HG02884 (cell line): ENCODE measurements around the gene RAB11FIP4.

Source experiments
- ATAC-seq: cut with Tn5 transposase; IDR thresholded peaks from one replicate; pipeline ENCODE4 v1.9.1; 2021; ENCODE audit warnings: mild to moderate bottlenecking, moderate library complexity; ENCODE audit not compliant: unreplicated experiment

RAB11FIP4 gene

DNA sequence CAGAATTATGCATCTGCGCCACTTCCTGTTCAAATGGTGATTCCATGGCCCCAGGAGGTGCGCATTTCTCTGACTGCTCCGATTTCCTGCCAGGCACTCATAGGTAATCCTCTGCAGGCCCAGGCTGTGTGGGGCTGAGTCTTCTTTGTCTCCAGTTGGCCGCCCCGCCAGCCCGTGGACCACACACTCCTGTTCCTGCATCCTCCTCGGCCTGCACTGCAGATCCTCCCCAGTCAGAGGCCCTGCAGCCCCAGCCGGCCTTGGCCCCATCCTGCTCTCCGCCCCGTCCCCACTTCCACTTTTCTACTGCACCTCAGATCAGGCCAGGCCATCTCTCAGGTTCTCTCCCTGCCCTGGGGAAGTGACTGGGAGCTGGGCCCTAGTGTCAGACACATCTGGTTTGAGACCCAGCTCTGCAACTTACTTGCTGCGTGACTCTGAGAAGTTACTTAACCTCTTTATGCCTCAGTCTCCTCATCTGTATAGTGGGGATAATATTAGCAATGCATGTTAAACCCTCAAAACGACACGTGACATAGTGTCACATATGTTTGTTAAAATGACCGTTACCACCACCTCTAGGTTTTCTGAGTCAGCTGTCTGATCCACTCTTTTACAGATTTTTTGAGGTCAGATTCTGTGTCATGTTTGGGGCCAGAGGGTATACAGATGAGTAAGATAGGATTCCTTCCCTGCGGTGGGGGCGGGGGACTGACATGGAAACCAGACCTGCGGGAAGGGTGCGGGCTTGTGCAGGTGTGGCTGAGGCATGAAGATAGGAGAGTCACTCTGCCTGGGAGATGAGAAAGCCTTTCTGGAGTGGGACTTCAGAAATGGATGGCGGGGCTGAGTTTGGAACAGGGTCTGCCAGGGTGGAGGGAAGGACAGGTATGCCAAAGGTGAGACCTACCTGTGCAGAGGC lies 12.8 kb downstream of the RAB11FIP4 start:
- no peak for ATAC-seq

- no peak for ATAC-seq
Measured at GRCh38 chr17:31405890-31406371, 14.5 kb downstream of the RAB11FIP4 start.

- no peak for ATAC-seq
Measured at GRCh38 chr17:31408586-31408985, 17.1 kb downstream of the RAB11FIP4 start.

DNA sequence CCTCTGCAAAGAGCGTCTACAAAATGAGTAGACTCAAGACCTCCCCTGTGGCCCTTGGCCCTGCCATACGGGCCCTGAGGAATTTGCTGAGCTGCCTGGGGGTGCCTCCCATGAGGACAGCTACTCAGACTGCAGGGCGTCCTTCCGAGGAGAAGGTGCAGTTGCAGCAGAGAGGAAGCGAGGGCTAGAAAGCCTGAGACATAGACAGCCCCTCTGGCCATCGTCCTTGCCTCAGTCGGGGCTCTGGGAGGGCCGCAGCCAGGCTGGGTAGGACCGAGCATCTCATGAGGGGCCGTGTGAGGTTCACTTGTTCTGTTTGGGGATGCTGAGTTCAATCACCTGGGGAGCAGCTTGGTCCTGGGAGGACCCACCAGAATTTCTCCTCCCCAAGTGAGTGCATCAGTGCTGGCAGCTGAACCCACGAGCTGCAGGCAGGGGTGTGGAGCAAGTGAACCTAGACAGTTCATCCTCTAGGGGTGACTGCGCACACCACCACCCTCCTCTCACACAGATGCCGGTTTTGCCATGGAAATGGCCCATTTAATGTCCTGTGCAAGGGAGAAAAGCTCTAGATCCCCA lies 20.3 kb downstream of the RAB11FIP4 start:
- no peak for ATAC-seq

DNA sequence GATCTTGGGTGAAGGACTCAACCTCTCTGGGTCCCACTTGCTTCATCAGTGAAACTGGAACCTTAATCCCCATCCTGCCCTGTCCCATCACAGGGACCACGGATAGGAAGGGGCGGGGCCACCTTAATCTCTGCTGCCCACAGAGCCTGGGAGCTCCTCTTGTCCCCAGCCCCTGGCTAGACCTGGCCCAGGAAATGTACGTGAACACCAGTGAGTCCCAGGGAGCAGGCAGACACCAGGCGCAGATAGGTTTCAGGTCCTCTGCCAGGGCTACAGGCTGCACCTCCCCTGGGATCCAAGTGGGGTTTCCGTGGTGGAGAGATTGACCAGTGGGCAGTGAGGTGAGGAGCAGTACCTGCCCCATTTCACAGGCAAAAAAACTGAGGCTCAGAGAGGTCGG lies 21.0 kb downstream of the RAB11FIP4 start:
- ATAC-seq, result no peak

DNA sequence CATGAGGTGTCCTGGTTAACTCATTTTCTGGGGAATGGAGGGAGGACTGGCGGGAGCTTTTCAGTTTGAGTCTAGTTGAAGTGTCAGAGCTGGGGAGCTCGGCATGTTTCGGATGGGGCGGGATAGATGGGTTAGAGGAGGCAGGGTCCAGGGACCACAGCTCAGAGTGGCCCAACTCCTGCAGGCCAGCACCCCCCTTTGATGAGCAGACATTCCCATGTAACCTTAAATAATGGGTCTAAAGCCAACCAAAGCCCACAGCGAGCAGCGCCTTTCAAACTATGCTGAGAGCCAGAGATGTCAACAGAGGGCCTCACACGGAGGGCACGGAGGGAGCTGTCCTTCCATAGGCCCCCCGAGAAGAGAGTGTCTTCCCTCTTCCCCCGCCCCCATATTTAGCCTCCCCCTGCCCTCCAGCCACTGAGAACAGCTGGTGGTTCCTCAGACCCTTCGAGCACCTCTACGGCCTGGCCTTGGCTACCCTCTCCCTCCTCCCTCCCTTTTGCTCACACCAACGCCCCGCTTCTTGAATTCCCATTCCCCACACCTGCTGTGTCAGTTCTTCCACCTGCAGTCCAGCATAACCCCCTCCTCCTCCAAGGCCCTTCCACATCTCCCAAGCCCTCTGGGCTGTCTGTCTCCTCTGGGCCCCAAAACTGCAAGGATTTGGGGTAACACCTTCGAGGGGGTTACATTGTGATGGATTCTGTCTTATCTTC lies 21.8 kb downstream of the RAB11FIP4 start:
- ATAC-seq, result no peak

DNA sequence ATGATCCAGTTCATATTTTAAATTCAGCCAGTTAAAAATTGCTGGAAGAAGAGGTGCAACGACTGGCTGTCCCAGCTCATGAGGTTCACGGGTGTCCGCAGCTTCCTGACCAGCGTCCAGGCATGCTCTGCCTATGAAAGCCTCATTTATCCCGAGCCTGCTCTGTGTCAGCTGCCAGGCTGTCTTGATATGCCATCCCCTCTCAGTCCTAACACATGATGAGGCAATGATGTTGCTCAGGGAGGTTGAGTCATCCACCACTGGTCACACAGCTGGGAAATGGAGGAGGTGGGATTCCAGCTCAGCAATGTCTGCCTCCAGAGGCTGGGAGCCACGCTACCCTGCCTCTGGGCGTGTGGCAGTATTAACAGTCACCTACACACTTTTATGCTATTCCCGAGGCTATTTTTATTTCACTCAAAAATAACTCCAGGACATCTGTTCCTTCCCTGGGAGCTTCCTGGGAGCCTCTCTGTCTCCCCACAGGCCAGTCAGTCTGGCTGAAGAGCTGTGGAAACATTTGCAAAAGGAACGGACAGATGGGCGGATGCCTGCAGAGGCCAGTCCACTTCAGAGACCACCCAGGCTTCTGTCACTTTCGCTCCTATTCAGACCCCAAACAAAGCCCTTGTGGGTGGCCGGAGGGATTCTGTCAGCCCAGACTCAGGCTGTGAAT lies 22.5 kb downstream of the RAB11FIP4 start:
- ATAC-seq, result no peak

DNA sequence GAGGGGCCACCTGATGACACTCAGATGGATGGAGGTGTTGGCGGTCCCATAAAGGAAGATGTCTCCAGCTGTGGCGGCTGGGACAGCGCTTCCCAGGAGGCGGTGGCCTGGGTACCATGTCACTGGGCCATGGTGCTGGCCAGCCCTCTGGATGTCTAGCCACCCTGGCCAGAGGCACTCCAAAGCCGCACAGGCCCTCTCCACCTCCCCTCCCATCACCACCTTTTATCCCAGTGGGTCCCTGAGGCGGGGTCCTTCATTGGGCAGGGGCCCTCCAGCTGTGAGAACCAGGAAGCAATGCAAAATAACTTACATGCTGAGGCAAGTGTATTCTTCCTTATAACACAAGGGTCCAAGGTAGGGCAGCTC lies 23.1 kb downstream of the RAB11FIP4 start:
- no peak for ATAC-seq

GRCh38 chr17:31415004-31415454 lies 23.6 kb downstream of the RAB11FIP4 start:
- no peak for ATAC-seq

DNA sequence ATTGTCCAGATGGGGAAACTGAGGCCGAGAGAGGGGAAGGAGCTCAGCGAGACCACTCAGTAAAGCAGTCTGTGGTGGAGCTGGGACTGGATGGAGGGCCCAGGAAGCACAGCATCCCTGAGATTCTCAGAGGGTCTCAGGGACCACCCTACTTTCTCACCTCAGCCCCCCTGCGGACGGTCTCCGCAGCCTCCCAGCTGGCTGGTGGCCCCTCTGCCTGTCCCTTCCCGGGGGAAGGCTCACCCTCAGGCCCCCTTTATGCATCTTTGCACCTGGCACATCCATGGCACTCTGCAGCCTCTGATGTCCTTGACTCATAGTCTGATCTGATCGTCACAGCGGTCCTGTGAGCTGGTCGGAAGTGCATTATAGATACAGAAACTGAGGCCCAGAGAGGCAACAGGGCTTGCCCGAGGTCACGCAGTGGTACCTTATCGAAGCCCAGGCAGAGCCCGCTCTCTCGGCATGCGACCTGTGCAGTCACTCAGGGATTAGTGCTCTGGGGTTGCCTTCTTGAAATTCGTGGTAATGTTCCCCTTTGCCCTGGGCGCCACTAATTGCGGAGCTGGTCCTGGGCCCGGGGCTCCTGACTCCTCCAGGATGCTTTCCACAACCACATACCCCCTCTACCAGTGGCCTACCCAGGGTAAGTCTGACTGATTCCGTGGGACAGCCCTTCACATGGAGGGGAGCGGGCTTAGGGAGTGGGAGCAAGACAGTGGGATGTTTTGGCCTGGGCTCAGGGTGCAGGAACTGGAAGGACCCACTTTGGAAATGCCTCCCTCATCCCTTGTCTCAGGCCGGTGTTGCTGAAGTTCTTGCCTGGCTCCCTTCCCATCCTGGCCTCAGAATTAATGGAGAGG lies 24.4 kb downstream of the RAB11FIP4 start:
- ATAC-seq, result no peak

DNA sequence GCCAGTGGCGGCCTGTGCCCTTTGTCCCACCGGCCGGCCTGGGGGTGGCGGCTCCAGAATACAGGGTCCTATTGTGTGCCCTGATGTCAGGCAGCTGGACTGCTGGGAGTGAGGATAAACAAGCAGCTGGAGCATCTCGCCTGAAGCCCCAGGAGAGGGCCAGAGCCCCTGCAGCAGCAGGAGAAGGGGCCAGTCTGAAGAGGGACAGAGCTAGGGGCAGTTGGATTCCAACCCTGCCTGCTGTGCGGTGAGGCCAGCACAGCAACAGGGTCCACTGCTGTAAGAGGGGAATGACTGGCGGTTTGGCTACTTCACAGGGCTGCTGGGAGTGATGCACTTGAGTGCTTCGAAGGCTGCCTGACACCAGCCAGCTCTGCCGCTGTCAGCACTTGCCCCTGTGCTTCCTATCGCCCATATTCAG lies 25.0 kb downstream of the RAB11FIP4 start:
- ATAC-seq, result no peak

- ATAC-seq, result no peak
Measured at GRCh38 chr17:31417051-31417792, 25.7 kb downstream of the RAB11FIP4 start.

DNA sequence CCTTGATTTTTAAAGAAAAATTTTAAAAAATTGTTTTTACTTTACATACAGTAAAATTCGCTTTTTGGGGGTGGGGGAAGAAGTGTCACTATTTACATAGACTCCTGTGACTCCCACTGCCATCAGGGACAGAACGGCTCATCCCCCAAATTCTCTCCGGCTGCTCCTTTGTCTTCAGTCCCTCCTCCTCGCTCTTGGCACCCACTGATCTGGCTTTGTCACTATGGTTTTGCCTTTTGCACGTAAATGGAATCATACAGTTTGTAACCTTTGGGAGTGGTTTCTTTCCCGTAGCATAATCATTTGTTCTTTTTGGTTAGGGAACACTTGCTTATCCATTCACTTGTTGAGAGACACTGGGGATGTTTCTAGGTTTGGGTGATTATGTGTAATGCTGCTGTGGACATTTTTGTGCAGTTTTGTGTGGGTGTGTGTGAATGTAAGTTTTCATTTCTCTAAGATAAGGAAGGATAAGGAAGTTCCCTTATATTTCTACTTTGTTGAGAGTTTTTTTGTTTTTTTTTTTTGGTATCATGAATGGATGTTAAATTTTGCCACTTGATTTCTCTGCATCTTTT lies 27.4 kb downstream of the RAB11FIP4 start:
- no peak for ATAC-seq

DNA sequence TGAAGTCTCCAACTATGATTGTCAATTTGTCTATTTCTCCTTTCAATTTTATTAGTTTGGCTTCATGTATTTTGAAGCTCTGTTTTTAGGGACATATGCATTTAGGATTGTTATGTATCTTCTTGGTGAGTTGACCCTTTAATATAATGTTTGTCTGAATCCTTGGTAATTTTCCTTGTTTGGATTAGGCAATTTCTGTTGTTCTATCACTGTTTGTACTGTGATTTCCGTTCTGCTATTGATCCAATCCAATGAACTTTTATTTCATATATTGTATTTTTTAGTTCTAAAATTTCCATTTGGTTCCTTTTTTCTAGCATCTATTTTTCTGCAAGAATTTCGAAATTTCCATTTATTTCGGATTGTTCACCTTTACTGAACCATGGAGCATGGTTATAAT lies 31.0 kb downstream of the RAB11FIP4 start:
- ATAC-seq, result no peak

GRCh38 chr17:31424944-31425281 lies 33.4 kb downstream of the RAB11FIP4 start:
- ATAC-seq, result no peak

DNA sequence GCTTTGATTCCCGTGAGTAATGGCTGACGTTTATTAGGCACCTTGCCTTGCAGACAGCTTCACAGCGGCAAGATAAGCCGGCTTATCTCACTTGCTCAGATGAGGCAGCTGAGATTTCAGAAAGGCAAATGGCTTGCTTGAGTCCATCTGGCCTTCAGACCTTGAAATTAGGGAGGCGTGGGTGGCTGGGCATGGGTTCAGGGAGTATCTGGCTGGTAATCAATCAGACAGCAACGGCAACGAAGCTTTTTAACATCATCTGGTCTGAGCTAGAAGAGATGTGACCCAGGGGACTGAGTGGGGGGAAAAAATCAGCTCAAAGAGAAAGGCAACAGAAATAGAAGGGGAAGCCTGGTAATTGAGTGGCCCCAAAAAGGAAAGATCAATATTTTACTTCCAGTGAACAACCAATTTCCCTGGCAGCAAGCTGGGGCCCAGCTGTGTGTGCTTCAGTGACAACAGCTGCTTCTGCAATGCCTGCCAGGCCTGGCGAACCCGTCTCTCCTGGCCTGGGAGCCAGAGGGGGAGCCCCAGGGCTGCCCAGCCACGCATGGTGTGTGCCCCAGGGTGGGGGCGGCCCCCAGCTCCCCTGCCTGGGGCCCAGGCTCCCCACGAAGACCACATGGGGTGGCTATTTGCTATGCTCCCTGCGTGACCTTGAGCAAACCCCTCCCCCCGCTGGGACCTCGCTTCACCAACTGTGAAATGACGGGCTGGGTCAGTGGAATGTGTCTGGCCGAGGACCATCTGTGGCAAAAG lies 34.0 kb downstream of the RAB11FIP4 start:
- no peak for ATAC-seq

GRCh38 chr17:31427684-31428083 lies 36.2 kb downstream of the RAB11FIP4 start:
- no peak for ATAC-seq

- ATAC-seq, result no peak
Measured at GRCh38 chr17:31428111-31428510, 36.6 kb downstream of the RAB11FIP4 start.
